ENCODE measurements around the gene ARFGEF2. TPM values are rescaled to one million over a fixed set of nuclear protein-coding genes. Genes with fewer than 3 reads are reported as not detected.

Gene ARFGEF2
- total RNA-seq, 1 donor from 2014 or later: 38.9 TPM

GRCh38 chr20:48952656-48953055, 31.1 kb downstream of the ARFGEF2 start:
- no peak for TF ChIP-seq CTCF (IDR thresholded peaks at IDR 0.05; ENCODE audit: insufficient read depth, low read length, poor library complexity, severe bottlenecking)
- no peaks in the 10 kb centered on the region for H3K36me3 ChIP-seq (ENCODE audit: control insufficient read depth, insufficient read depth, low read length)
- H3K27me3 ChIP-seq (ENCODE audit: control insufficient read depth, insufficient read depth, low read length): no peaks in the 10 kb centered on the region
- no peak for DNase-seq (ENCODE audit: low read depth)
- no peak overlapping the region for H3K4me3 ChIP-seq (ENCODE audit: low read depth, low read length)

- no peak for DNase-seq (ENCODE audit: low read depth)
- Histone ChIP-seq H3K27me3 (ENCODE audit: control insufficient read depth, insufficient read depth, low read length) (no peaks in the 10 kb centered on the region), H3K4me3 (ENCODE audit: low read depth, low read length) (no peak overlapping the region), H3K36me3 (ENCODE audit: control insufficient read depth, insufficient read depth, low read length) (no peaks in the 10 kb centered on the region)
- no peak for TF ChIP-seq CTCF (IDR thresholded peaks at IDR 0.05; ENCODE audit: insufficient read depth, low read length, poor library complexity, severe bottlenecking)
Measured at GRCh38 chr20:48953653-48954052, 32.1 kb downstream of the ARFGEF2 start.

GRCh38 chr20:48956052-48956451, 34.5 kb downstream of the ARFGEF2 start:
- Histone ChIP-seq H3K27me3 (ENCODE audit: control insufficient read depth, insufficient read depth, low read length) (no peaks in the 10 kb centered on the region), H3K36me3 (ENCODE audit: control insufficient read depth, insufficient read depth, low read length) (no peaks in the 10 kb centered on the region), H3K4me3 (ENCODE audit: low read depth, low read length) (no peak overlapping the region)
- TF ChIP-seq CTCF (IDR thresholded peaks at IDR 0.05; ENCODE audit: insufficient read depth, low read length, poor library complexity, severe bottlenecking): no peak
- DNase-seq (ENCODE audit: low read depth): no peak

GRCh38 chr20:48957053-48957481, 35.6 kb downstream of the ARFGEF2 start:
- H3K27me3 ChIP-seq (ENCODE audit: control insufficient read depth, insufficient read depth, low read length): no peaks in the 10 kb centered on the region
- H3K36me3 ChIP-seq (ENCODE audit: control insufficient read depth, insufficient read depth, low read length): no peaks in the 10 kb centered on the region
- H3K4me3 ChIP-seq (ENCODE audit: low read depth, low read length): no peak overlapping the region
- no peak for TF ChIP-seq CTCF (IDR thresholded peaks at IDR 0.05; ENCODE audit: insufficient read depth, low read length, poor library complexity, severe bottlenecking)
- no peak for DNase-seq (ENCODE audit: low read depth)

GRCh38 chr20:48957533-48957932, 36.0 kb downstream of the ARFGEF2 start:
- no peak for DNase-seq (ENCODE audit: low read depth)
- no peaks in the 10 kb centered on the region for H3K27me3 ChIP-seq (ENCODE audit: control insufficient read depth, insufficient read depth, low read length)
- no peak for TF ChIP-seq CTCF (IDR thresholded peaks at IDR 0.05; ENCODE audit: insufficient read depth, low read length, poor library complexity, severe bottlenecking)
- no peaks in the 10 kb centered on the region for H3K36me3 ChIP-seq (ENCODE audit: control insufficient read depth, insufficient read depth, low read length)
- H3K4me3 ChIP-seq (ENCODE audit: low read depth, low read length): no peak overlapping the region

GRCh38 chr20:48958743-48959142, 37.2 kb downstream of the ARFGEF2 start:
- no peaks in the 10 kb centered on the region for H3K36me3 ChIP-seq (ENCODE audit: control insufficient read depth, insufficient read depth, low read length)
- H3K27me3 ChIP-seq (ENCODE audit: control insufficient read depth, insufficient read depth, low read length): no peaks in the 10 kb centered on the region
- no peak overlapping the region for H3K4me3 ChIP-seq (ENCODE audit: low read depth, low read length)
- TF ChIP-seq CTCF (IDR thresholded peaks at IDR 0.05; ENCODE audit: insufficient read depth, low read length, poor library complexity, severe bottlenecking): no peak
- DNase-seq (ENCODE audit: low read depth): no peak
